OCI-LY3 (cell line): ENCODE data around the gene CYGB.

Experiments used
- CTCF ChIP-seq: fragments of 200-600, 300-600 bp; sonication (generic); IDR thresholded peaks from 2 replicates; pipeline ENCODE4 v1.5.1; 2014; ENCODE audit warnings: antibody characterized with exemption, low read length, low read depth
- EZH2phosphoT487 ChIP-seq: fragments of 200-600 bp; shearing (Covaris generic); IDR thresholded peaks from 2 replicates; pipeline ENCODE4 v1.6.1; 2018; ENCODE audit warnings: antibody characterized with exemption, mixed run types, low read depth

GRCh38 chr17:76524598-76525512 lies 12.7 kb downstream of the CYGB start:
- TF ChIP-seq CTCF (no peak), EZH2phosphoT487 (no peak)
